ENCODE data around the gene CDIPT.

CDIPT gene

GRCh38 chr16:29868396-29869009, 5.5 kb upstream of the CDIPT start:
- Mint-ChIP-seq H3K4me3 (no peak overlapping the region), H3K36me3 (ENCODE audit: insufficient read depth) (no peaks in the 10 kb centered on the region), H3K27ac (ENCODE audit: low read depth) (no peak overlapping the region), H3K9me3 (no peaks in the 10 kb centered on the region), H3K27me3 (peaks cover 8% of the 10 kb centered on the region), H3K4me1 (peaks cover 7% of the 10 kb centered on the region)
- DNase-seq (ENCODE audit: low spot score in 2 of 2): no peak
- no peak for ATAC-seq (replicated peaks; ENCODE audit: extremely low read depth, poor library complexity, severe bottlenecking)

GRCh38 chr16:29864205-29864604, 1.2 kb upstream of the CDIPT start:
- Mint-ChIP-seq H3K27ac (ENCODE audit: low read depth) (no peak overlapping the region), H3K9me3 (no peaks in the 10 kb centered on the region), H3K27me3 (peaks cover 8% of the 10 kb centered on the region), H3K36me3 (ENCODE audit: insufficient read depth) (peaks cover 14% of the 10 kb centered on the region), H3K4me3 (no peak overlapping the region), H3K4me1 (peaks cover 30% of the 10 kb centered on the region)
- DNase-seq (ENCODE audit: low spot score in 2 of 2) (no peak), ATAC-seq (replicated peaks; ENCODE audit: extremely low read depth, poor library complexity, severe bottlenecking) (no peak)

- Mint-ChIP-seq H3K36me3 (ENCODE audit: insufficient read depth) (peaks cover 17% of the 10 kb centered on the region), H3K27me3 (peaks cover 8% of the 10 kb centered on the region), H3K4me3 (peak overlapping the region; percentile 99), H3K4me1 (peaks cover 30% of the 10 kb centered on the region), H3K9me3 (no peaks in the 10 kb centered on the region), H3K27ac (ENCODE audit: low read depth) (peak overlapping the region; percentile 88)
- ATAC-seq (replicated peaks; ENCODE audit: extremely low read depth, poor library complexity, severe bottlenecking) (no peak), DNase-seq (ENCODE audit: low spot score in 2 of 2) (no peak)
Measured at GRCh38 chr16:29863669-29863984, 601 bp upstream of the CDIPT start.

GRCh38 chr16:29862383-29862883, 593 bp downstream of the CDIPT start:
- ATAC-seq (replicated peaks; ENCODE audit: extremely low read depth, poor library complexity, severe bottlenecking) (no peak), DNase-seq (ENCODE audit: low spot score in 2 of 2) (no peak)
- Mint-ChIP-seq H3K4me3 (peak overlapping the region; percentile 99), H3K9me3 (no peaks in the 10 kb centered on the region), H3K27me3 (peaks cover under 1% of the 10 kb centered on the region), H3K4me1 (peaks cover 25% of the 10 kb centered on the region), H3K27ac (ENCODE audit: low read depth) (peak overlapping the region; percentile 88), H3K36me3 (ENCODE audit: insufficient read depth) (peaks cover 25% of the 10 kb centered on the region)

- Mint-ChIP-seq H3K36me3 (ENCODE audit: insufficient read depth) (peaks cover 27% of the 10 kb centered on the region), H3K4me3 (no peak overlapping the region), H3K27ac (ENCODE audit: low read depth) (no peak overlapping the region), H3K4me1 (peaks cover 25% of the 10 kb centered on the region), H3K9me3 (no peaks in the 10 kb centered on the region), H3K27me3 (no peaks in the 10 kb centered on the region)
- no peak for ATAC-seq (replicated peaks; ENCODE audit: extremely low read depth, poor library complexity, severe bottlenecking)
- DNase-seq (ENCODE audit: low spot score in 2 of 2): no peak
Measured at GRCh38 chr16:29860218-29860617, 2.8 kb downstream of the CDIPT start.

- H3K4me1 Mint-ChIP-seq: peaks cover 25% of the 10 kb centered on the region
- ATAC-seq (replicated peaks; ENCODE audit: extremely low read depth, poor library complexity, severe bottlenecking) (no peak), DNase-seq (ENCODE audit: low spot score in 2 of 2) (no peak)
- H3K36me3 Mint-ChIP-seq (ENCODE audit: insufficient read depth): peaks cover 27% of the 10 kb centered on the region
- H3K9me3 Mint-ChIP-seq: no peaks in the 10 kb centered on the region
- H3K4me3 Mint-ChIP-seq: no peak overlapping the region
- H3K27me3 Mint-ChIP-seq: no peaks in the 10 kb centered on the region
- H3K27ac Mint-ChIP-seq (ENCODE audit: low read depth): peak overlapping the region; percentile 53
Measured at GRCh38 chr16:29858974-29859373, 4.1 kb downstream of the CDIPT start.

- Mint-ChIP-seq H3K4me1 (peaks cover 21% of the 10 kb centered on the region), H3K36me3 (ENCODE audit: insufficient read depth) (peaks cover 27% of the 10 kb centered on the region), H3K27me3 (no peaks in the 10 kb centered on the region), H3K27ac (ENCODE audit: low read depth) (peak overlapping the region; percentile 53), H3K9me3 (no peaks in the 10 kb centered on the region), H3K4me3 (no peak overlapping the region)
- DNase-seq (ENCODE audit: low spot score in 2 of 2): no peak
- ATAC-seq (replicated peaks; ENCODE audit: extremely low read depth, poor library complexity, severe bottlenecking): no peak
Measured at GRCh38 chr16:29858149-29858849, 4.7 kb downstream of the CDIPT start.

- no peak overlapping the region for H3K27ac Mint-ChIP-seq (ENCODE audit: low read depth)
- H3K9me3 Mint-ChIP-seq: no peaks in the 10 kb centered on the region
- H3K4me3 Mint-ChIP-seq: no peak overlapping the region
- H3K36me3 Mint-ChIP-seq (ENCODE audit: insufficient read depth): peaks cover 24% of the 10 kb centered on the region
- no peaks in the 10 kb centered on the region for H3K27me3 Mint-ChIP-seq
- ATAC-seq (replicated peaks; ENCODE audit: extremely low read depth, poor library complexity, severe bottlenecking): no peak
- no peak for DNase-seq (ENCODE audit: low spot score in 2 of 2)
- peaks cover 13% of the 10 kb centered on the region for H3K4me1 Mint-ChIP-seq
Measured at GRCh38 chr16:29857133-29857760, 5.8 kb downstream of the CDIPT start.

- Mint-ChIP-seq H3K36me3 (ENCODE audit: insufficient read depth) (peaks cover 20% of the 10 kb centered on the region), H3K27ac (ENCODE audit: low read depth) (no peak overlapping the region), H3K4me3 (no peak overlapping the region), H3K27me3 (no peaks in the 10 kb centered on the region), H3K9me3 (no peaks in the 10 kb centered on the region), H3K4me1 (no peaks in the 10 kb centered on the region)
- DNase-seq (ENCODE audit: low spot score in 2 of 2) (no peak), ATAC-seq (replicated peaks; ENCODE audit: extremely low read depth, poor library complexity, severe bottlenecking) (no peak)
Measured at GRCh38 chr16:29854520-29855100, 8.4 kb downstream of the CDIPT start.

- Mint-ChIP-seq H3K4me1 (peaks cover 5% of the 10 kb centered on the region), H3K27me3 (no peaks in the 10 kb centered on the region), H3K9me3 (no peaks in the 10 kb centered on the region), H3K4me3 (no peak overlapping the region), H3K27ac (ENCODE audit: low read depth) (no peak overlapping the region), H3K36me3 (ENCODE audit: insufficient read depth) (peaks cover 10% of the 10 kb centered on the region)
- DNase-seq (ENCODE audit: low spot score in 2 of 2) (no peak), ATAC-seq (replicated peaks; ENCODE audit: extremely low read depth, poor library complexity, severe bottlenecking) (no peak)
Measured at GRCh38 chr16:29852654-29853053, 10.4 kb downstream of the CDIPT start.

- ATAC-seq (replicated peaks; ENCODE audit: extremely low read depth, poor library complexity, severe bottlenecking) (no peak), DNase-seq (ENCODE audit: low spot score in 2 of 2) (no peak)
- Mint-ChIP-seq H3K27ac (ENCODE audit: low read depth) (no peak overlapping the region), H3K27me3 (no peaks in the 10 kb centered on the region), H3K4me1 (peaks cover 5% of the 10 kb centered on the region), H3K4me3 (no peak overlapping the region), H3K9me3 (no peaks in the 10 kb centered on the region), H3K36me3 (ENCODE audit: insufficient read depth) (peaks cover 12% of the 10 kb centered on the region)
Measured at GRCh38 chr16:29850998-29851397, 12.0 kb downstream of the CDIPT start.

- Mint-ChIP-seq H3K9me3 (no peaks in the 10 kb centered on the region), H3K27me3 (no peaks in the 10 kb centered on the region), H3K4me3 (no peak overlapping the region), H3K4me1 (peaks cover 11% of the 10 kb centered on the region), H3K27ac (ENCODE audit: low read depth) (no peak overlapping the region), H3K36me3 (ENCODE audit: insufficient read depth) (peaks cover 17% of the 10 kb centered on the region)
- DNase-seq (ENCODE audit: low spot score in 2 of 2) (no peak), ATAC-seq (replicated peaks; ENCODE audit: extremely low read depth, poor library complexity, severe bottlenecking) (no peak)
Measured at GRCh38 chr16:29849505-29849904, 13.5 kb downstream of the CDIPT start.
